Measurements from ENCODE around the gene TAS2R39.

GRCh38 chr7:143185551-143185950 is 2.3 kb downstream of the TAS2R39 start:
- no peak for TF ChIP-seq CTCF (IDR thresholded peaks at IDR 0.05; ENCODE audit: insufficient read depth, low read length, poor library complexity, severe bottlenecking)
- no peak for TF ChIP-seq EZH2phosphoT487 (conservative IDR thresholded peaks at IDR 0.05; ENCODE audit: low read length)
